OCI-LY1 (cell line): ENCODE data around the gene WNT7B.

Experiments
- CTCF ChIP-seq: fragments of 200-600 bp; sonication (generic), shearing (Covaris generic); IDR thresholded peaks from 2 replicates; pipeline ENCODE4 v1.5.1; 2017; ENCODE audit warnings: mild to moderate bottlenecking, antibody characterized with exemption, low read length, moderate library complexity, mixed read lengths
- EZH2 ChIP-seq: fragments of 200-600 bp; sonication (generic), shearing (Covaris generic); IDR thresholded peaks from 2 replicates; pipeline ENCODE4 v1.8.0; 2017; ENCODE audit warnings: borderline replicate concordance, mixed run types, mild to moderate bottlenecking, antibody characterized with exemption, low read length, moderate library complexity, mixed read lengths

GRCh38 chr22:45872659-45873263 lies 104.2 kb downstream of the WNT7B start:
- TF ChIP-seq CTCF (no peak), EZH2 (no peak)
